ENCODE measurements around the gene LRFN2. TPM values are rescaled to one million over a fixed set of nuclear protein-coding genes. Genes with fewer than 3 reads are reported as not detected.

Gene LRFN2
- polyA plus RNA-seq, 3 donors, result not detected

DNA sequence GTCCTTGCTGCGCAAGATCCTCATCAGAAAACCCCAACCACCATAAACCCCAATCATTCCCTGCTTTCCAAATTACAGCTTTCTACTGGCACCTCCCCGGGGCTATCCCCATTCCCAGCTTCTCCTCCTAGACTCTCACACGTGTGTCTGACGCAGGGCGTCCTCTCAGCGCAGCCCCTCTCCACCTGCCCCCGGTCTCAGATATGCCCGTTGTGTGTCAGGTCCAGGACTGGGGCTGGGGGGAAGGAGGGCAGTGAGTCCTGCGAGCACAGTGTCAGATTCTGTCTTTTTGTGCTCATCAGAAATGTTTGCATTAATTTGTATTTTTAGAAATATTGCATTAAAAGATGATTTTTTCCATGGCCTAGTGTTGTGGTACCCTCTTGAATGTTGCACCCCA is 48.6 kb downstream of the LRFN2 start:
- H3K4me3 Mint-ChIP-seq, result no peak overlapping the region
- Histone ChIP-seq H3K9me3 (replicated peaks in 1 of 2; ENCODE audit: control insufficient read depth in 1 of 2, insufficient read depth in 1 of 2, low read length in 2 of 2) (no peaks in the 10 kb centered on the region), H3K4me1 (ENCODE audit: control insufficient read depth in 1 of 2, insufficient read depth in 2 of 2, low read length in 2 of 2) (no peaks in the 10 kb centered on the region), H3K27ac (ENCODE audit: low read depth in 1 of 2, low read length in 2 of 2) (no peak overlapping the region), H3K9ac (ENCODE audit: insufficient read depth, low read length, poor library complexity, severe bottlenecking) (no peak overlapping the region), H3K27me3 (ENCODE audit: control insufficient read depth in 2 of 2, insufficient read depth in 2 of 2, low read length in 2 of 2) (no peaks in the 10 kb centered on the region), H2AFZ (ENCODE audit: insufficient read depth, low read depth, low read length, poor library complexity, severe bottlenecking) (no peak overlapping the region), H4K20me1 (ENCODE audit: insufficient read depth, low read length) (no peaks in the 10 kb centered on the region), H3K4me2 (replicated peaks; ENCODE audit: extremely low read depth, low read length, poor library complexity, severe bottlenecking) (no peak overlapping the region), H3K79me2 (ENCODE audit: insufficient read depth, low read length) (no peaks in the 10 kb centered on the region), H3K36me3 (replicated peaks in 1 of 2; ENCODE audit: control insufficient read depth in 1 of 2, insufficient read depth in 2 of 2, low read length in 2 of 2) (no peaks in the 10 kb centered on the region), H3K4me3 (replicated peaks in 1 of 3; ENCODE audit: low read depth in 2 of 3, low read length in 3 of 3) (no peak overlapping the region)
- WGBS (ENCODE audit: insufficient coverage), result 95% methylated on average over 2 of the region's 9 CpGs
- H3K9me3 Mint-ChIP-seq, result no peaks in the 10 kb centered on the region
- H3K4me1 Mint-ChIP-seq, result no peaks in the 10 kb centered on the region
- no peaks in the 10 kb centered on the region for H3K36me3 Mint-ChIP-seq
- no peak overlapping the region for H3K27ac Mint-ChIP-seq
- TF ChIP-seq, protein P1, sequence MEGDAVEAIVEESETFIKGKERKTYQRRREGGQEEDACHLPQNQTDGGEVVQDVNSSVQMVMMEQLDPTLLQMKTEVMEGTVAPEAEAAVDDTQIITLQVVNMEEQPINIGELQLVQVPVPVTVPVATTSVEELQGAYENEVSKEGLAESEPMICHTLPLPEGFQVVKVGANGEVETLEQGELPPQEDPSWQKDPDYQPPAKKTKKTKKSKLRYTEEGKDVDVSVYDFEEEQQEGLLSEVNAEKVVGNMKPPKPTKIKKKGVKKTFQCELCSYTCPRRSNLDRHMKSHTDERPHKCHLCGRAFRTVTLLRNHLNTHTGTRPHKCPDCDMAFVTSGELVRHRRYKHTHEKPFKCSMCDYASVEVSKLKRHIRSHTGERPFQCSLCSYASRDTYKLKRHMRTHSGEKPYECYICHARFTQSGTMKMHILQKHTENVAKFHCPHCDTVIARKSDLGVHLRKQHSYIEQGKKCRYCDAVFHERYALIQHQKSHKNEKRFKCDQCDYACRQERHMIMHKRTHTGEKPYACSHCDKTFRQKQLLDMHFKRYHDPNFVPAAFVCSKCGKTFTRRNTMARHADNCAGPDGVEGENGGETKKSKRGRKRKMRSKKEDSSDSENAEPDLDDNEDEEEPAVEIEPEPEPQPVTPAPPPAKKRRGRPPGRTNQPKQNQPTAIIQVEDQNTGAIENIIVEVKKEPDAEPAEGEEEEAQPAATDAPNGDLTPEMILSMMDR (IDR thresholded peaks at IDR 0.05), result no peak
- no peak for DNase-seq
- intact Hi-C loops (cut with micrococcal nuclease), result no loop called here
- H3K27me3 Mint-ChIP-seq (ENCODE audit: low read depth in 3 of 3), result peaks cover 0 to 6% (median 3%) of the 10 kb centered on the region in 3 donors

DNA sequence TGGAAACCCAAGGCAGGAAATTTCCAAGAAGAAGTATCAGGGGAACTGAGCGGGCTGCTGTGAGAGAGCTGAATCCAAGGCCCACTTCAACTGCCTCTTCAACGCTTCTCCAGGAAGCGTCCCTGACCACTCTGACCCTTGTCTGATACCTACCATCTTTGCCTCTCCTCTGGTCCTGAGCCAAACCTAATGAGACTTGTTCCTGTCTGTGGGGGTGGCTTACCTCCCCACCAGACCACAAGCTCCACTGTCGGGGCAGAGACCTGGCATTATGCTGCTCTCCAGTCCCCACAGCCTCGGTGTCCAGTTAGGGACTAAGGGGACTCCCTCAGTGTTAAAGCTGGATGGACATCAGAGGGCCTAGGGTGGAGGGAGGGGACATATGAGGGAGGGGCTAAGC is 49.7 kb downstream of the LRFN2 start:
- H3K4me1 Mint-ChIP-seq, result no peaks in the 10 kb centered on the region
- Histone ChIP-seq H2AFZ (ENCODE audit: insufficient read depth, low read depth, low read length, poor library complexity, severe bottlenecking) (no peak overlapping the region), H3K27me3 (ENCODE audit: control insufficient read depth in 2 of 2, insufficient read depth in 2 of 2, low read length in 2 of 2) (no peaks in the 10 kb centered on the region), H3K4me1 (ENCODE audit: control insufficient read depth in 1 of 2, insufficient read depth in 2 of 2, low read length in 2 of 2) (no peaks in the 10 kb centered on the region), H3K79me2 (ENCODE audit: insufficient read depth, low read length) (no peaks in the 10 kb centered on the region), H3K4me3 (replicated peaks in 1 of 3; ENCODE audit: low read depth in 2 of 3, low read length in 3 of 3) (no peak overlapping the region), H3K9ac (ENCODE audit: insufficient read depth, low read length, poor library complexity, severe bottlenecking) (no peak overlapping the region), H3K36me3 (replicated peaks in 1 of 2; ENCODE audit: control insufficient read depth in 1 of 2, insufficient read depth in 2 of 2, low read length in 2 of 2) (no peaks in the 10 kb centered on the region), H4K20me1 (ENCODE audit: insufficient read depth, low read length) (no peaks in the 10 kb centered on the region), H3K27ac (ENCODE audit: low read depth in 1 of 2, low read length in 2 of 2) (no peak overlapping the region), H3K4me2 (replicated peaks; ENCODE audit: extremely low read depth, low read length, poor library complexity, severe bottlenecking) (no peak overlapping the region), H3K9me3 (replicated peaks in 1 of 2; ENCODE audit: control insufficient read depth in 1 of 2, insufficient read depth in 1 of 2, low read length in 2 of 2) (no peaks in the 10 kb centered on the region)
- H3K36me3 Mint-ChIP-seq, result no peaks in the 10 kb centered on the region
- TF ChIP-seq, protein P1 (IDR thresholded peaks at IDR 0.05), result no peak
- 58% methylated on average over 4 of the region's 5 CpGs for WGBS (ENCODE audit: insufficient coverage)
- no peak overlapping the region for H3K4me3 Mint-ChIP-seq
- DNase-seq, result no peak
- H3K27me3 Mint-ChIP-seq (ENCODE audit: low read depth in 3 of 3), result peaks cover 0 to 12% (median 5%) of the 10 kb centered on the region in 3 donors
- intact Hi-C loops (cut with micrococcal nuclease), result no loop called here
- H3K27ac Mint-ChIP-seq, result no peak overlapping the region
- no peaks in the 10 kb centered on the region for H3K9me3 Mint-ChIP-seq

Measured in CD14-positive monocyte (primary cell).